Measurements from ENCODE around the gene RBFA.

RBFA gene

GRCh38 chr18:80068571-80069272 lies 34.5 kb downstream of the RBFA start:
- Histone ChIP-seq H3K4me3 (ENCODE audit: low read depth, low read length) (no peak overlapping the region), H3K27me3 (replicated peaks) (no peaks in the 10 kb centered on the region), H3K27ac (no peak overlapping the region), H3K36me3 (replicated peaks) (no peaks in the 10 kb centered on the region)
- no peak for DNase-seq
- in situ Hi-C loops (cut with HindIII; ENCODE audit: low pct_ligation_motif_present, low sequenced_read_pairs), result no loop called here
- no peak for TF ChIP-seq CTCF (IDR thresholded peaks at IDR 0.05; ENCODE audit: low read depth, low read length, missing control alignments)

DNA sequence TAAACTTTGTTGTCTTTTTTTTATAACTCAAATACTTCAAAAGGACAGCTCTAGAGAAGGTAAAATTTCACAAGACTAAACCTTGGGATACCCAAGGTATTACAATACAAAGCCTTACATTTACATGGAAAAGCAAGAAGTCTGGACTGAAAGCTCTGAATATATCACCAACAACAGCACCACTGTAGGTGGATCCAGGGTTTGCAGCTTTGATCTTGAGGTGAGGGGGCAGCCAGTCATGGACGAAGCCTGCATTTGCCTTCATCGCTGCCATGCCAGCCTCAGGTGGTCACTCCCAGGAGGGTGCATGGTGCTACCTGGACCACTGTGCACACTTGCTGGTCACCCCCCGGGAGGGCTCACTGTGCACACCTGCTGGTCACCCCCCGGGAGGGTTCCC lies 36.6 kb downstream of the RBFA start:
- H3K27me3 ChIP-seq (replicated peaks), result no peaks in the 10 kb centered on the region
- H3K4me3 ChIP-seq (ENCODE audit: low read depth, low read length), result no peak overlapping the region
- no peak for TF ChIP-seq CTCF (IDR thresholded peaks at IDR 0.05; ENCODE audit: low read depth, low read length, missing control alignments)
- no peaks in the 10 kb centered on the region for H3K36me3 ChIP-seq (replicated peaks)
- in situ Hi-C loops (cut with HindIII; ENCODE audit: low pct_ligation_motif_present, low sequenced_read_pairs), result no loop called here
- H3K27ac ChIP-seq, result no peak overlapping the region
- no peak for DNase-seq

DNA sequence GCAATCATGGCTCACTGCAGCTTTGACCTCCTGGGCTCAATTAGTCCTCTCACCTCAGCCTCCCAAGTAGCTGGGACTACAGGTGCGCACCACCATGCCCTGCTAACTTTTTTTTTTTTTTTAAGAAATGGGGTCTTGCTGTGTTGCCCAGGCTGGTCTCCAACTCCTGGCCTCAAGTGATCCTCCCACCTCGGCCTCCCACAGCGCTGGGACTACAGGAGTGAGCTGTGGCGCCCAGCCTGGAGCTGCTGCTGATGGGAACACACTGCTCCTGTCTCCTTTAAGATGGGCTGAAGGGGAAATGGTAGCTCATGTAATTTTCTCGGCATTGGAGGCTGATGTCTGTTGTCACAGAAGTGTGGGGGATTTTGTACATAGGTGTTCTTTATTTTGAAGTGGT lies 39.9 kb downstream of the RBFA start:
- TF ChIP-seq CTCF (IDR thresholded peaks at IDR 0.05; ENCODE audit: low read depth, low read length, missing control alignments), result no peak
- H3K27me3 ChIP-seq (replicated peaks), result no peaks in the 10 kb centered on the region
- no peak overlapping the region for H3K4me3 ChIP-seq (ENCODE audit: low read depth, low read length)
- H3K36me3 ChIP-seq (replicated peaks), result no peaks in the 10 kb centered on the region
- in situ Hi-C loops (cut with HindIII; ENCODE audit: low pct_ligation_motif_present, low sequenced_read_pairs), result no loop called here
- no peak for DNase-seq
- H3K27ac ChIP-seq, result no peak overlapping the region

DNA sequence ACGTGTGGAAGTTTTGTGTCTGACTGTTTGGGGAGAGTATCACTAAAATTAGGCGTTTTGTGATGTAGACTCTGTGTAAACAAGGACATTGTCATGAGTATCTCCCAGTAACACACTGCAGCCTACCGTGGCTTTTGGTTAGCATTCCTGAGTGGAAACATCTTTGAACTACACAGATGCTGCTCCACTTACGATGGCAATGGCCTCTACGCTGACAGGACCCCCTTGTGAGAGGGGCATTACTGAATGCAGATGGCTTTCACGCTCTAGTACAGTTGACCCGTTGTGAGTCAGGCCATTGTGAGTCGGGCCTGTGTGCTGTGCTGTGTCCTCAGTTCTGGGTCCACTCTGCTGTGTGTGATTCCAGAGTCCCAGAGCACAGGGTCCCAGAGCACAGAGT lies 40.5 kb downstream of the RBFA start:
- Histone ChIP-seq H3K27ac (no peak overlapping the region), H3K36me3 (replicated peaks) (no peaks in the 10 kb centered on the region), H3K27me3 (replicated peaks) (no peaks in the 10 kb centered on the region), H3K4me3 (ENCODE audit: low read depth, low read length) (no peak overlapping the region)
- DNase-seq, result no peak
- in situ Hi-C loops (cut with HindIII; ENCODE audit: low pct_ligation_motif_present, low sequenced_read_pairs), result no loop called here
- TF ChIP-seq CTCF (IDR thresholded peaks at IDR 0.05; ENCODE audit: low read depth, low read length, missing control alignments), result no peak

DNA sequence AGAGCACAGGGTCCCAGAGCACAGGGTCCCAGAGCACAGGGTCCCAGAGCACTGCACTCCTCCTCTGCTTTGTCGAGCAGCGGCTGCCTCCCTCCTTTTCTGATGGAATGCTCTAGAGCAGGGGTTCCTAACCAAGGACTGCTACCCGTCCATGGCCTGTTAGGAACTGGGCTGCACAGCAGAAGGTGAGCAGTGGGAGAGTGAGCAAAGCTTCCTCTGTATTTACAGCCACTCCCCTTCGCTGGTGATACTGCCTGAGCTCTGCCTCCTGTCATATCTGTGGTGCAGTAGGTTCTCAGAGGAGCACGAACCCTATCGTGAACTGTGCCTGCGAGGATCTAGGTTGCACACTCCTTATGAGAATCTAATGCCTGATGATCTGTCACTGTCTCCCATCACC lies 41.7 kb downstream of the RBFA start:
- no peak for DNase-seq
- H3K4me3 ChIP-seq (ENCODE audit: low read depth, low read length), result no peak overlapping the region
- in situ Hi-C loops (cut with HindIII; ENCODE audit: low pct_ligation_motif_present, low sequenced_read_pairs), result no loop called here

More for the DNA sequence above, 41.7 kb downstream of the RBFA start:
- Histone ChIP-seq H3K27ac (no peak overlapping the region), H3K27me3 (replicated peaks) (no peaks in the 10 kb centered on the region), H3K36me3 (replicated peaks) (no peaks in the 10 kb centered on the region)
- TF ChIP-seq CTCF (IDR thresholded peaks at IDR 0.05; ENCODE audit: low read depth, low read length, missing control alignments), result no peak
